Right lobe of liver (tissue), 6 donors: Measurements from ENCODE around the gene CDK14. TPM values are rescaled to one million over a fixed set of nuclear protein-coding genes. Genes with fewer than 3 reads are reported as not detected.
"Not testable (repeated sequence)": the region's sequence is repeated elsewhere in the genome, so short reads cannot be mapped to it uniquely, and the experiment has no call there.

Experiments used
- ATAC-seq, 4 donors: fragments of 200-7000 bp; cut with Tn5 transposase; one replicate each; pipeline ENCODE4 v1.9.1; 2020; ENCODE audit warnings: mild to moderate bottlenecking in 4 of 4, moderate library complexity in 4 of 4
- DNase-seq, 3 donors: peaks; one replicate each; pipeline ENCODE4 v3.0.0-alpha.2; 2020
- H3K27ac ChIP-seq, 3 donors: fragments of 200-600 bp; one replicate each; pipeline ENCODE4 v1.8.0; 2022
- H3K27me3 ChIP-seq, 2 donors: fragments of 200-600 bp; one replicate each; pipeline ENCODE4 v1.8.0; 2022
- H3K36me3 ChIP-seq, 4 donors: fragments of 200-600 bp; sonication (generic) in 1 of 4; one replicate each; pipeline versions ENCODE4 v1.5.1 to v1.8.0; 2017 to 2022; ENCODE audit warnings: control low read depth in 1 of 4
- H3K4me1 ChIP-seq, 4 donors: fragments of 200-600 bp; sonication (generic) in 1 of 4; one replicate each; pipeline versions ENCODE4 v1.5.1 to v1.8.0; 2017 to 2022; ENCODE audit warnings: control low read depth in 1 of 4
- H3K4me3 ChIP-seq, 3 donors: fragments of 200-600 bp; one replicate each; pipeline ENCODE4 v1.8.0; 2022
- H3K9me3 ChIP-seq, 4 donors: fragments of 200-600 bp; sonication (generic) in 1 of 4; one replicate each; pipeline versions ENCODE4 v1.5.1 to v1.8.0; 2017 to 2022; ENCODE audit warnings: control low read depth in 1 of 4
- POLR2A ChIP-seq: fragments of 450-650 bp; IDR thresholded peaks from one replicate; pipeline ENCODE4 v1.6.1; 2017; ENCODE audit warnings: antibody characterized with exemption, mild to moderate bottlenecking
- WGBS: methylation state at CpG from one replicate; pipeline ENCODE4 v1.1.6; 2018; ENCODE audit warnings: low coverage, low lambda C conversion rate; ENCODE audit not compliant: insufficient coverage; ENCODE audit errors: missing lambda C conversion rate; 5-methylcytosine and 5-hydroxymethylcytosine counted together
- intact Hi-C, 2 donors: fragments of 100-400 bp; cut with DNase I; formaldehyde crosslinking; loops; one replicate each; pipeline versions ENCODE4 v1.11.2 to v1.14.1; 2022
- total RNA-seq, 6 experiments: library from RNA; depleted of rRNA in 2 of 6; stranded (reverse); fragments of >200 nt in 2 of 6; fragmentation: NEBNext Ultra II Directional in 3 of 6; extraction: Animal tissue kit (Norgen Biotek cat#: 25700) in 3 of 6; gene quantifications; one replicate each; pipeline versions ENCODE4 v1.1.0 to v1.2.4, GENCODE V29; 2016 to 2023
- TF ChIP-seq, protein P1 (sequence below), 4 donors: fragments of 200-600 bp in 3 of 4; fragments of 450-650 bp in 1 of 4; IDR thresholded peaks; one replicate each; pipeline versions ENCODE4 v1.5.1 to v1.8.0; 2016 to 2022; ENCODE audit warnings: antibody characterized with exemption in 4 of 4, mild to moderate bottlenecking in 2 of 4
- donor health status: DM: no; HTN: yes; CAD: no.
- donor health status: DM: no; HTN: no; CAD: no.
- donor health status: DM: no; HTN: no; CAD: no.
- donor health status: DM: no; HTN: yes; CAD: no.
- donor health status: DM: no; HTN: yes; CAD: no.

CDK14 gene
- total RNA-seq, 6 experiments from 2014 or later, result 12.6 to 28.7 (median 17.9) TPM

DNA sequence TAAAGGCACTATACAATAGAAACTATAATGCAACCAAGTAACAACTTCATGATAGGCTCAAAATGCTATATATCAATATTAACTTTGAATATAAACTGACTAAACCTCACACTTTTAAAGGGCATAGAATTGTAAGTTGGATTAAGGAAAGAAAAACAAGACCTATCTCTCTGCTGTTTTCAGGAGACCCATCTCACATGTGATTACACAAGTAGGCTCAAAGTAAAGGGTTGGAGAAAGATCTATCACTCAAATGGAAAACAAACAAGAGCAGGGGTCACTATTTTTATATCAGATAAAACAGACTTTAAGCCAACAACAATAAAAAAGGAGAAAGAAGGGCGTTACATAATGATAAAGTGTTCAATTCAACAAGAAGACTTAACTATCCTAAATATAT lies 155.5 kb downstream of the CDK14 start:
- Histone ChIP-seq H3K4me1 (peaks cover 0 to 11% (median 0%) of the 10 kb centered on the region in 4 donors), H3K36me3 (no peaks in the 10 kb centered on the region), H3K27me3 (no peaks in the 10 kb centered on the region), H3K4me3 (no peak overlapping the region), H3K27ac (no peak overlapping the region), H3K9me3 (no peaks in the 10 kb centered on the region)
- DNase-seq (no peak), ATAC-seq (peak in 2 of 4 donors; percentile 58 to 62)
- intact Hi-C loops, result no loop called here
- TF ChIP-seq POLR2A, result no peak
- TF ChIP-seq, protein P1, sequence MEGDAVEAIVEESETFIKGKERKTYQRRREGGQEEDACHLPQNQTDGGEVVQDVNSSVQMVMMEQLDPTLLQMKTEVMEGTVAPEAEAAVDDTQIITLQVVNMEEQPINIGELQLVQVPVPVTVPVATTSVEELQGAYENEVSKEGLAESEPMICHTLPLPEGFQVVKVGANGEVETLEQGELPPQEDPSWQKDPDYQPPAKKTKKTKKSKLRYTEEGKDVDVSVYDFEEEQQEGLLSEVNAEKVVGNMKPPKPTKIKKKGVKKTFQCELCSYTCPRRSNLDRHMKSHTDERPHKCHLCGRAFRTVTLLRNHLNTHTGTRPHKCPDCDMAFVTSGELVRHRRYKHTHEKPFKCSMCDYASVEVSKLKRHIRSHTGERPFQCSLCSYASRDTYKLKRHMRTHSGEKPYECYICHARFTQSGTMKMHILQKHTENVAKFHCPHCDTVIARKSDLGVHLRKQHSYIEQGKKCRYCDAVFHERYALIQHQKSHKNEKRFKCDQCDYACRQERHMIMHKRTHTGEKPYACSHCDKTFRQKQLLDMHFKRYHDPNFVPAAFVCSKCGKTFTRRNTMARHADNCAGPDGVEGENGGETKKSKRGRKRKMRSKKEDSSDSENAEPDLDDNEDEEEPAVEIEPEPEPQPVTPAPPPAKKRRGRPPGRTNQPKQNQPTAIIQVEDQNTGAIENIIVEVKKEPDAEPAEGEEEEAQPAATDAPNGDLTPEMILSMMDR (IDR thresholded peaks at IDR 0.05), result no peak
- 33% methylated on average over 1 of the region's 1 CpG for WGBS

DNA sequence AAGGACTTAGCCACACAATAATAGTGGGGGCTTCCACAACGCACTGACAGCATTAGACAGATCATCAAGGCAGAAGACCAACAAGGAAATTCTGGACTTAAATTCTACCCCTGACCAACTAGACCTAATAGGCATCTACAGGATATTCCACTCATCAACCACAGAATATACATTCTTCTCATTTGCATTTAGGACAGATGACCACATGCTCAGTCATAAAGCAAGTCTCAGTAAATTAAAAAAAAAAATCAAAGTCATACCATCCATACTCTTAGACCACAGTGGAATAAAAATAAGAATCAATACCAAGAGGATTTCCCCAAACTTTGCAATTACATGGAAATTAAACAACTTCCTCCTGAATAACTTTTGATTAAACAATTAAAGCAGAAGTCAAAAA lies 155.9 kb downstream of the CDK14 start:
- Histone ChIP-seq H3K27me3 (no peaks in the 10 kb centered on the region), H3K36me3 (no peaks in the 10 kb centered on the region), H3K9me3 (no peaks in the 10 kb centered on the region), H3K4me3 (no peak overlapping the region), H3K27ac (no peak overlapping the region), H3K4me1 (peaks cover 0 to 11% (median 0%) of the 10 kb centered on the region in 4 donors)
- 80% methylated on average over 1 of the region's 1 CpG for WGBS
- TF ChIP-seq POLR2A, result no peak
- TF ChIP-seq, protein P1 (IDR thresholded peaks at IDR 0.05), result no peak
- intact Hi-C loops, result no loop called here
- ATAC-seq (no peak), DNase-seq (no peak)

DNA sequence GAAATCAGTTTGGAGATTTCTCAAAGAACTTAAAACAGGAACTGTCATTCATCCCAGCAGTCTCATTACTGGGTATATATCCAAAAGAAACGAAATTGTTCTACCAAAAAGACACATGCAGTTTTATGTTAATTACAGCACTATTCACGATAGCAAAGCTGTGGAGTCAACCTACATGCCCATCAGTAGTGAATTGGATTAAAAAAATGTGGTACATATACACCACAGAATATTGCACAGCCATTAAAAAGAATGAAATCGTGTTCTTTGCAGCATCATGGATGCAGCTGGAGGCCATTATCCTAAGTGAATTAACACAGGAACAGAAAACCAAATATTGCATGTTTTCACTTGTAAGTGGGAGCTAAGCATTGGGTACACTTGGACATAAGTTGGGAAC lies 158.9 kb downstream of the CDK14 start:
- no peak overlapping the region for H3K27ac ChIP-seq
- ATAC-seq (no peak), DNase-seq (no peak)
- TF ChIP-seq, protein P1 (IDR thresholded peaks at IDR 0.05), result no peak
- no peak for TF ChIP-seq POLR2A
- intact Hi-C loops, result no loop called here
- peaks cover 0 to 26% (median 3%) of the 10 kb centered on the region in 4 donors for H3K4me1 ChIP-seq
- no peaks in the 10 kb centered on the region for H3K36me3 ChIP-seq
- H3K27me3 ChIP-seq, result no peaks in the 10 kb centered on the region
- H3K9me3 ChIP-seq, result no peaks in the 10 kb centered on the region
- WGBS, result 90% methylated on average over 3 of the region's 3 CpGs
- H3K4me3 ChIP-seq, result no peak overlapping the region

DNA sequence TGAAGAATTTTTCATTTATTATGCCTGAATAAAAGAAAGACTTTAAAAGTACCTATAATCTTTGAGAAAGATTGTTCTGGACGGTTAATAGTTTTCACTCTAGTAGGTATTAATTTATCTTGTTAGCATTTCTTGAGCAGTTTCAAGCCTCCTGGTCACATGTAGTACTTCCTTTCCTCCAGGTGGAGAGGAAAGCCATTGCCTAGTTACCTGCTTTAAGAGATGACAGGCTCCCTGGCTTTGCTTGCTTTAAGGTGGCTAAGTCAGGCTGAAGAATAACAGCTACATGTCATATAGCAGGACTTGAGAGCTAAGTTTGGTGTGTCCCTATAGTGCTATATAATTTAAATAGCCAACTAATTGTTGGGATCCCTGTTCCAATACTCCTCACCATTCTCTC lies 160.2 kb downstream of the CDK14 start:
- DNase-seq, result no peak
- H3K27me3 ChIP-seq, result no peaks in the 10 kb centered on the region
- ATAC-seq, result no peak
- H3K36me3 ChIP-seq, result no peaks in the 10 kb centered on the region
- H3K4me3 ChIP-seq, result no peak overlapping the region
- WGBS, result 83% methylated on average over 1 of the region's 1 CpG
- H3K4me1 ChIP-seq, result peaks cover 0 to 23% (median 3%) of the 10 kb centered on the region in 4 donors
- intact Hi-C loops, result no loop called here
- H3K9me3 ChIP-seq, result no peaks in the 10 kb centered on the region
- TF ChIP-seq, protein P1 (IDR thresholded peaks at IDR 0.05), result no peak
- TF ChIP-seq POLR2A, result no peak
- no peak overlapping the region for H3K27ac ChIP-seq

DNA sequence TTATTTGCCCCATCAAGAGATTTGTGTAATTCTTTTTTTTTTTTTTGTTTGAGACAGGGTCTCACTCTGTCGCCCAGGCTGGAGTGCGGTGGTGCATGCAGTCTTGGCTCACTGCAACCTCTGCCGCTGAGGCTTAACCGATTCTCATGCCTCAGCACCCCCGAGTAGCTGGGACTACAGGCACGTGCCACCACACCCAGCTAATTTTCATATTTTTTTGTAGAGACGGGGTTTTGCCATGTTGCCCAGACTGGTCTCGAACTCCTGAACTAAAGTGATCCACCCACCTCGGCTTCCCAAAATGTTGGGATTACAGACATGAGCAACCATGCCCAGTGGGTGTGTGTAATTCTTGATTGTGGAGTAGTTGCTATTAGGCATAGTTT lies 161.4 kb downstream of the CDK14 start:
- intact Hi-C loops, DNase-seq, H3K4me3 ChIP-seq, H3K36me3 ChIP-seq, H3K9me3 ChIP-seq, H3K27ac ChIP-seq, H3K27me3 ChIP-seq, ATAC-seq: not testable (repeated sequence)
- WGBS, result 87% methylated on average over 4 of the region's 9 CpGs
- H3K4me1 ChIP-seq, result peaks cover 0 to 17% (median 3%) of the 10 kb centered on the region in 4 donors
